Liver (tissue), 3 donors: ENCODE results near the gene LRCH4.

Source experiments
- CTCF ChIP-seq: fragments of 150-350 bp; IDR thresholded peaks from 2 replicates; pipeline ENCODE4 v1.5.1; 2017; ENCODE audit warnings: improper control_type of control experiment, low read depth, low read length; ENCODE audit not compliant: missing input control
- TAF1 ChIP-seq: conservative IDR thresholded peaks from 2 replicates; pipeline ENCODE4 v1.6.1; 2016; ENCODE audit warnings: antibody characterized with exemption, mild to moderate bottlenecking
- donor health status: healthy.
- donor health status: healthy.

- no peak for TF ChIP-seq CTCF
- TF ChIP-seq TAF1: no peak
These were observed 14.2 kb upstream of the LRCH4 start for GRCh38 chr7:100599911-100600729.
